ENCODE data around the gene OR51L1. TPM values are rescaled to one million over a fixed set of nuclear protein-coding genes. Genes with fewer than 3 reads are reported as not detected.

Gene OR51L1
- total and polyA plus RNA-seq, 12 donors: not detected

DNA sequence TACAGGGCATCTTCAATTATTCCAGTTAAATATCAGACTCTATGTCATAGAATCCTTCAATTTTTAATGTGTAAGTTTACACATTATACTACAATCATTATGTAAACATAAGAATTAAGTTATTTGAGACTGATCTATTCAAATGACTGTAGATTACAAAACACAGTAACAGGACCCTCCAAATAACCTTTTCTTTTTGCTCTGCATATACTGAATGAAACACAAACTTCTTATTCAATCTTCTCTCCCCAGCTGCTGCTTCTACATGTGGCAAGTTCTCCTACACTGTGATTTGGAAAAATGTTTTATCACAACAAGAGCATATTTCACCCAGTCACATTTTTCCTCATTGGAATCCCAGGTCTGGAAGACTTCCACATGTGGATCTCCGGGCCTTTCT lies 51.6 kb downstream of the OR51L1 start, which contains the start of gene OR52J3:
Gene OR52J3 (plus strand): TSS at position 301 of the 400 bp plus-strand sequence. CDS start 0 bp downstream, at position 301.
- no peaks in the 10 kb centered on the region for H3K9me3 ChIP-seq
- H3K27ac ChIP-seq: no peak within 1 kb of the TSS
- TF ChIP-seq, protein P1, sequence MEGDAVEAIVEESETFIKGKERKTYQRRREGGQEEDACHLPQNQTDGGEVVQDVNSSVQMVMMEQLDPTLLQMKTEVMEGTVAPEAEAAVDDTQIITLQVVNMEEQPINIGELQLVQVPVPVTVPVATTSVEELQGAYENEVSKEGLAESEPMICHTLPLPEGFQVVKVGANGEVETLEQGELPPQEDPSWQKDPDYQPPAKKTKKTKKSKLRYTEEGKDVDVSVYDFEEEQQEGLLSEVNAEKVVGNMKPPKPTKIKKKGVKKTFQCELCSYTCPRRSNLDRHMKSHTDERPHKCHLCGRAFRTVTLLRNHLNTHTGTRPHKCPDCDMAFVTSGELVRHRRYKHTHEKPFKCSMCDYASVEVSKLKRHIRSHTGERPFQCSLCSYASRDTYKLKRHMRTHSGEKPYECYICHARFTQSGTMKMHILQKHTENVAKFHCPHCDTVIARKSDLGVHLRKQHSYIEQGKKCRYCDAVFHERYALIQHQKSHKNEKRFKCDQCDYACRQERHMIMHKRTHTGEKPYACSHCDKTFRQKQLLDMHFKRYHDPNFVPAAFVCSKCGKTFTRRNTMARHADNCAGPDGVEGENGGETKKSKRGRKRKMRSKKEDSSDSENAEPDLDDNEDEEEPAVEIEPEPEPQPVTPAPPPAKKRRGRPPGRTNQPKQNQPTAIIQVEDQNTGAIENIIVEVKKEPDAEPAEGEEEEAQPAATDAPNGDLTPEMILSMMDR (IDR thresholded peaks at IDR 0.05): no peak
- no peaks in the 10 kb centered on the region for H3K36me3 ChIP-seq
- no peaks in the 10 kb centered on the region for H3K27me3 ChIP-seq
- 58 to 78% methylated on average over 1 of the region's 1 CpG for WGBS, 2 donors
- intact Hi-C loops (cut with DNase I): no loop called here
- no peaks in the 10 kb centered on the region for H3K4me1 ChIP-seq
- no peak for ATAC-seq
- no peak for DNase-seq
- no peak within 1 kb of the TSS for H3K4me3 ChIP-seq

GRCh38 chr11:5046754-5047330 lies 52.2 kb downstream of the OR51L1 start:
- H3K4me3 ChIP-seq: no peak overlapping the region
- no peak overlapping the region for H3K27ac ChIP-seq
- ATAC-seq: no peak
- H3K27me3 ChIP-seq: no peaks in the 10 kb centered on the region
- no peaks in the 10 kb centered on the region for H3K9me3 ChIP-seq
- DNase-seq: no peak
- intact Hi-C loops (cut with DNase I): no loop called here
- no peaks in the 10 kb centered on the region for H3K36me3 ChIP-seq
- TF ChIP-seq, protein P1 (IDR thresholded peaks at IDR 0.05): no peak
- no peaks in the 10 kb centered on the region for H3K4me1 ChIP-seq
- WGBS, 2 donors: 72 to 87% methylated on average over 15 of the region's 15 CpGs

Other genes with a start within 250 kb of the OR51L1 start
- not detected for gene OR51F1, start 224.9 kb upstream of the OR51L1 start, total RNA-seq
- not detected for gene OR51F1, start 224.9 kb upstream of the OR51L1 start, polyA plus RNA-seq
- gene OR52R1, start 190.5 kb upstream of the OR51L1 start, total RNA-seq: not detected
- not detected for gene OR52R1, start 190.5 kb upstream of the OR51L1 start, polyA plus RNA-seq
- not detected for gene OR51F2, start 173.5 kb upstream of the OR51L1 start, total RNA-seq
- gene OR51F2, start 173.5 kb upstream of the OR51L1 start, polyA plus RNA-seq: not detected
- not detected for gene OR51S1, start 145.6 kb upstream of the OR51L1 start, total RNA-seq
- gene OR51S1, start 145.6 kb upstream of the OR51L1 start, polyA plus RNA-seq: not detected
- gene OR51T1, start 113.0 kb upstream of the OR51L1 start, total RNA-seq: not detected
- gene OR51T1, start 113.0 kb upstream of the OR51L1 start, polyA plus RNA-seq: not detected
- not detected for gene OR51A7, start 91.1 kb upstream of the OR51L1 start, total RNA-seq
- gene OR51A7, start 91.1 kb upstream of the OR51L1 start, polyA plus RNA-seq: not detected
- gene OR51G2, start 75.5 kb upstream of the OR51L1 start, total RNA-seq: not detected
- not detected for gene OR51G2, start 75.5 kb upstream of the OR51L1 start, polyA plus RNA-seq
- not detected for gene OR51G1, start 70.5 kb upstream of the OR51L1 start, total RNA-seq
- not detected for gene OR51G1, start 70.5 kb upstream of the OR51L1 start, polyA plus RNA-seq
- gene OR51A4, start 47.2 kb upstream of the OR51L1 start, total RNA-seq: not detected
- gene OR51A4, start 47.2 kb upstream of the OR51L1 start, polyA plus RNA-seq: not detected
- not detected for gene OR51A2, start 39.1 kb upstream of the OR51L1 start, total RNA-seq
- not detected for gene OR51A2, start 39.1 kb upstream of the OR51L1 start, polyA plus RNA-seq
- gene OR52J3, start 51.7 kb downstream of the OR51L1 start, total RNA-seq: not detected
- gene OR52J3, start 51.7 kb downstream of the OR51L1 start, polyA plus RNA-seq: not detected
- not detected for gene OR52E2, start 64.8 kb downstream of the OR51L1 start, total RNA-seq
- gene OR52E2, start 64.8 kb downstream of the OR51L1 start, polyA plus RNA-seq: not detected
- gene OR52E1, start 74.7 kb downstream of the OR51L1 start, total RNA-seq: not detected
- gene OR52E1, start 74.7 kb downstream of the OR51L1 start, polyA plus RNA-seq: not detected
- gene OR52A5, start 143.5 kb downstream of the OR51L1 start, total RNA-seq: not detected
- gene OR52A5, start 143.5 kb downstream of the OR51L1 start, polyA plus RNA-seq: not detected
- gene OR52A1, start 159.9 kb downstream of the OR51L1 start, total RNA-seq: not detected
- not detected for gene OR52A1, start 159.9 kb downstream of the OR51L1 start, polyA plus RNA-seq
- not detected for gene OR51V1, start 205.8 kb downstream of the OR51L1 start, total RNA-seq
- gene OR51V1, start 205.8 kb downstream of the OR51L1 start, polyA plus RNA-seq: not detected
- gene HBB, start 232.2 kb downstream of the OR51L1 start, total RNA-seq: 1,000 to 10,000 TPM in 1 of 10 donors, 100 to 1,000 TPM in 9; 188 to 1,566 (median 288) TPM
- gene HBB, start 232.2 kb downstream of the OR51L1 start, polyA plus RNA-seq: 10 to 100 TPM in 1 of 2 donors, not detected in 1; 39.1 TPM
- 1 to 10 TPM in 1 of 10 donors, under 1 TPM in 3, not detected in 6; 0.41 to 5.3 (median 0.73) TPM for gene HBD, start 239.6 kb downstream of the OR51L1 start, total RNA-seq
- gene HBD, start 239.6 kb downstream of the OR51L1 start, polyA plus RNA-seq: not detected

Data from heart right ventricle (tissue), 16 donors.